ENCODE results near the gene RDH16. TPM values are rescaled to one million over a fixed set of nuclear protein-coding genes. Genes with fewer than 3 reads are reported as not detected.
"Not testable (repeated sequence)": the region's sequence is repeated elsewhere in the genome, so short reads cannot be mapped to it uniquely, and the experiment has no call there.

The RDH16 gene
- total RNA-seq, 4 donors from 2014 or later: 0.65 to 2.4 (median 1.8) TPM

- Histone ChIP-seq H3K4me3 (no peak overlapping the region), H3K27ac (no peak overlapping the region), H3K36me3 (no peaks in the 10 kb centered on the region), H3K4me1 (no peaks in the 10 kb centered on the region), H3K9me3 (no peaks in the 10 kb centered on the region), H3K27me3 (no peaks in the 10 kb centered on the region)
- no peak for DNase-seq (ENCODE audit: low spot score in 2 of 2)
- 83% methylated on average over 4 of the region's 4 CpGs for WGBS
- TF ChIP-seq CTCF (IDR thresholded peaks at IDR 0.05): no peak
- TF ChIP-seq EP300 (IDR thresholded peaks at IDR 0.05): no peak
- no peak for TF ChIP-seq POLR2AphosphoS5 (IDR thresholded peaks at IDR 0.05)
- TF ChIP-seq POLR2A (IDR thresholded peaks at IDR 0.05): no peak
These were observed 41.0 kb downstream of the RDH16 start for GRCh38 chr12:56916296-56916995.

GRCh38 chr12:56914724-56915123, 42.7 kb downstream of the RDH16 start:
- Histone ChIP-seq H3K27ac (no peak overlapping the region), H3K27me3 (no peaks in the 10 kb centered on the region), H3K4me3 (no peak overlapping the region), H3K36me3 (no peaks in the 10 kb centered on the region), H3K4me1 (no peaks in the 10 kb centered on the region), H3K9me3 (no peaks in the 10 kb centered on the region)
- 85% methylated on average over 3 of the region's 3 CpGs for WGBS
- no peak for DNase-seq (ENCODE audit: low spot score in 2 of 2)
- TF ChIP-seq POLR2AphosphoS5 (IDR thresholded peaks at IDR 0.05): no peak
- no peak for TF ChIP-seq EP300 (IDR thresholded peaks at IDR 0.05)
- no peak for TF ChIP-seq POLR2A (IDR thresholded peaks at IDR 0.05)
- no peak for TF ChIP-seq CTCF (IDR thresholded peaks at IDR 0.05)

- H3K36me3 ChIP-seq: no peaks in the 10 kb centered on the region
- H3K9me3 ChIP-seq: no peaks in the 10 kb centered on the region
- no peaks in the 10 kb centered on the region for H3K27me3 ChIP-seq
- no peak for DNase-seq (ENCODE audit: low spot score in 2 of 2)
- no peak for TF ChIP-seq POLR2A (IDR thresholded peaks at IDR 0.05)
- TF ChIP-seq POLR2AphosphoS5 (IDR thresholded peaks at IDR 0.05): no peak
- no peak for TF ChIP-seq EP300 (IDR thresholded peaks at IDR 0.05)
- TF ChIP-seq CTCF (IDR thresholded peaks at IDR 0.05): no peak
- no peaks in the 10 kb centered on the region for H3K4me1 ChIP-seq
- no peak overlapping the region for H3K4me3 ChIP-seq
- no peak overlapping the region for H3K27ac ChIP-seq
These were observed 43.2 kb downstream of the RDH16 start for GRCh38 chr12:56914256-56914655.

- H3K4me1 ChIP-seq; H3K4me3 ChIP-seq; H3K27ac ChIP-seq; H3K27me3 ChIP-seq; DNase-seq (ENCODE audit: low spot score in 2 of 2); H3K36me3 ChIP-seq; H3K9me3 ChIP-seq: not testable (repeated sequence)
- WGBS: 83% methylated on average over 2 of the region's 2 CpGs
These were observed 48.0 kb downstream of the RDH16 start for GRCh38 chr12:56909403-56909802.

- H3K27me3 ChIP-seq: no peaks in the 10 kb centered on the region
- no peaks in the 10 kb centered on the region for H3K36me3 ChIP-seq
- H3K4me1 ChIP-seq: no peaks in the 10 kb centered on the region
- no peak for DNase-seq (ENCODE audit: low spot score in 2 of 2)
- no peaks in the 10 kb centered on the region for H3K9me3 ChIP-seq
- 100% methylated on average over 1 of the region's 5 CpGs for WGBS
- H3K27ac ChIP-seq: no peak overlapping the region
- H3K4me3 ChIP-seq: no peak overlapping the region
- TF ChIP-seq POLR2AphosphoS5 (IDR thresholded peaks at IDR 0.05): no peak
- no peak for TF ChIP-seq EP300 (IDR thresholded peaks at IDR 0.05)
- no peak for TF ChIP-seq CTCF (IDR thresholded peaks at IDR 0.05)
- TF ChIP-seq POLR2A (IDR thresholded peaks at IDR 0.05): no peak
These were observed 49.3 kb downstream of the RDH16 start for GRCh38 chr12:56908136-56908535.

GRCh38 chr12:56905852-56906251, 51.6 kb downstream of the RDH16 start:
- Histone ChIP-seq H3K27ac (no peak overlapping the region), H3K27me3 (no peaks in the 10 kb centered on the region), H3K36me3 (no peaks in the 10 kb centered on the region), H3K4me1 (no peaks in the 10 kb centered on the region), H3K4me3 (no peak overlapping the region), H3K9me3 (no peaks in the 10 kb centered on the region)
- WGBS: 51% methylated on average over 1 of the region's 1 CpG
- TF ChIP-seq CTCF (IDR thresholded peaks at IDR 0.05) (no peak), EP300 (IDR thresholded peaks at IDR 0.05) (no peak), POLR2A (IDR thresholded peaks at IDR 0.05) (no peak), POLR2AphosphoS5 (IDR thresholded peaks at IDR 0.05) (no peak)
- DNase-seq (ENCODE audit: low spot score in 2 of 2): no peak

All from suprapubic skin (tissue), 4 donors.